CD14-positive monocyte (primary cell): ENCODE results near the gene NACC1. TPM values are rescaled to one million over a fixed set of nuclear protein-coding genes. Genes with fewer than 3 reads are reported as not detected.
A peak's percentile ranks its signal among the peaks of the same experiment; 100 is the strongest.

ENCODE experiments used
- DNase-seq, 3 donors: peaks; one replicate each; pipeline ENCODE4 v3.0.0-alpha.2; 2011 to 2022
- H2AFZ ChIP-seq: 2 replicates; pipeline ENCODE4 v1.6.0; 2012; ENCODE audit warnings: mild to moderate bottlenecking, low read depth, low read length, inconsistent platforms; ENCODE audit not compliant: insufficient read depth, poor library complexity, severe bottlenecking
- H3K27ac ChIP-seq, 2 donors: 1 replicate in 1 of 2; 2 replicates in 1 of 2; pipeline ENCODE4 v1.5.1; 2012 to 2013; ENCODE audit warnings: low read length in 2 of 2, control low read depth in 1 of 2, inconsistent platforms in 1 of 2, low read depth in 1 of 2, mild to moderate bottlenecking in 1 of 2
- H3K27me3 ChIP-seq, 2 donors: one replicate each; pipeline versions ENCODE4 v1.6.0 to v1.6.1; 2011 to 2013; ENCODE audit warnings: low read length in 2 of 2; ENCODE audit not compliant: control insufficient read depth in 2 of 2, insufficient read depth in 2 of 2
- H3K36me3 ChIP-seq, 2 donors: replicated peaks in 1 of 2; 1 replicate in 1 of 2; 2 replicates in 1 of 2; pipeline versions ENCODE4 v1.5.1 to v1.6.1; 2012 to 2013; ENCODE audit warnings: low read length in 2 of 2, control low read depth in 1 of 2, inconsistent platforms in 1 of 2, mild to moderate bottlenecking in 1 of 2; ENCODE audit not compliant: insufficient read depth in 2 of 2, control insufficient read depth in 1 of 2
- H3K4me1 ChIP-seq, 2 donors: 1 replicate in 1 of 2; 2 replicates in 1 of 2; pipeline versions ENCODE4 v1.5.1 to v1.6.1; 2012 to 2013; ENCODE audit warnings: low read length in 2 of 2, control low read depth in 1 of 2, inconsistent platforms in 1 of 2, mild to moderate bottlenecking in 1 of 2, moderate library complexity in 1 of 2; ENCODE audit not compliant: insufficient read depth in 2 of 2, control insufficient read depth in 1 of 2
- H3K4me2 ChIP-seq: replicated peaks from 2 replicates; pipeline ENCODE3; 2012; ENCODE audit warnings: low read length, moderate library complexity, mild to moderate bottlenecking; ENCODE audit not compliant: poor library complexity, severe bottlenecking; ENCODE audit errors: extremely low read depth
- H3K4me3 ChIP-seq, 3 experiments: fragments of 200-600 bp in 1 of 3; sonication (generic) in 1 of 3; replicated peaks in 1 of 3; 1 replicate in 2 of 3; 2 replicates in 1 of 3; pipeline ENCODE4 v1.5.1; 2011 to 2013; ENCODE audit warnings: low read length in 3 of 3, mild to moderate bottlenecking in 3 of 3, control low read depth in 2 of 3, low read depth in 2 of 3, inconsistent platforms in 1 of 3, moderate library complexity in 1 of 3
- H3K79me2 ChIP-seq: 2 replicates; pipeline ENCODE4 v1.6.0; 2012; ENCODE audit warnings: mild to moderate bottlenecking, control low read depth, inconsistent platforms, low read length, moderate library complexity; ENCODE audit not compliant: insufficient read depth
- H3K9ac ChIP-seq: 2 replicates; pipeline ENCODE4 v1.6.0; 2017; ENCODE audit warnings: low read length, mild to moderate bottlenecking; ENCODE audit not compliant: insufficient read depth, poor library complexity, severe bottlenecking
- H3K9me3 ChIP-seq, 2 donors: replicated peaks in 1 of 2; 1 replicate in 1 of 2; 2 replicates in 1 of 2; pipeline versions ENCODE4 v1.5.1 to v1.6.1; 2012 to 2013; ENCODE audit warnings: low read length in 2 of 2, control low read depth in 1 of 2; ENCODE audit not compliant: control insufficient read depth in 1 of 2, insufficient read depth in 1 of 2
- H4K20me1 ChIP-seq: 2 replicates; pipeline ENCODE4 v1.6.0; 2012; ENCODE audit warnings: mild to moderate bottlenecking, low read length, control low read depth, moderate library complexity; ENCODE audit not compliant: insufficient read depth
- H3K27ac Mint-ChIP-seq, 7 donors: one replicate each; pipeline ENCODE4 v1.8.0; 2020; ENCODE audit warnings: mild to moderate bottlenecking in 7 of 7, mixed read lengths in 7 of 7, moderate library complexity in 6 of 7, inconsistent platforms in 2 of 7
- H3K27me3 Mint-ChIP-seq, 3 donors: one replicate each; pipeline ENCODE4 v1.8.0; 2021 to 2022; ENCODE audit warnings: low read depth in 3 of 3, mild to moderate bottlenecking in 3 of 3, mixed read lengths in 3 of 3, moderate library complexity in 3 of 3, inconsistent platforms in 1 of 3
- H3K36me3 Mint-ChIP-seq, 2 donors: one replicate each; pipeline ENCODE4 v1.8.0; 2020; ENCODE audit warnings: mixed read lengths in 2 of 2, inconsistent platforms in 1 of 2, mild to moderate bottlenecking in 1 of 2
- H3K4me1 Mint-ChIP-seq: one replicate; pipeline ENCODE4 v1.8.0; 2020; ENCODE audit warnings: mild to moderate bottlenecking, mixed read lengths
- H3K4me3 Mint-ChIP-seq, 2 donors: one replicate each; pipeline ENCODE4 v1.8.0; 2020; ENCODE audit warnings: mild to moderate bottlenecking in 2 of 2, mixed read lengths in 2 of 2, moderate library complexity in 1 of 2
- H3K9me3 Mint-ChIP-seq, 7 donors: one replicate each; pipeline ENCODE4 v1.8.0; 2020 to 2022; ENCODE audit warnings: mixed read lengths in 7 of 7, mild to moderate bottlenecking in 6 of 7, moderate library complexity in 6 of 7, inconsistent platforms in 2 of 7
- CTCF ChIP-seq: fragments of 200-600 bp; IDR thresholded peaks from one replicate; pipeline ENCODE4 v1.8.0; 2022; ENCODE audit warnings: antibody characterized with exemption, mild to moderate bottlenecking
- WGBS: methylation state at CpG from one replicate; pipeline ENCODE4 v1.1.5; 2013; ENCODE audit warnings: missing lambda C conversion rate; ENCODE audit not compliant: insufficient coverage; 5-methylcytosine and 5-hydroxymethylcytosine counted together
- intact Hi-C, 2 donors: fragments of 100-400 bp; cut with micrococcal nuclease; formaldehyde crosslinking; loops; one replicate each; pipeline versions ENCODE4 v1.15.0 to v1.15.1; 2023
- polyA plus RNA-seq, 3 donors: library from polyadenylated mRNA; depleted of rRNA in 1 of 3; unstranded in 2 of 3; stranded (reverse) in 1 of 3; fragments of 300-500 nt in 2 of 3; fragments of >200 nt in 1 of 3; fragmentation: Illumina TruSeq in 2 of 3; gene quantifications; 1 replicate in 2 of 3; 2 replicates in 1 of 3; pipeline ENCODE4 v1.2.3, GENCODE V29; 2012 to 2021

Gene NACC1
- polyA plus RNA-seq, 3 donors: 1.1 to 20.1 (median 2.2) TPM

- intact Hi-C loops: loop anchor here in 1 of 2 donors (5.0 kb wide), 1 partner anchor 47 kb away; no protein-coding TSS in a partner anchor
- peaks cover 63 to 81% of the 10 kb centered on the region in 2 donors for H3K4me1 ChIP-seq
- peaks cover 67% of the 10 kb centered on the region for H3K4me1 Mint-ChIP-seq
- no peak for TF ChIP-seq CTCF
- H3K27ac Mint-ChIP-seq: peak overlapping the region in 1 of 7 donors; percentile 35
- H3K36me3 ChIP-seq: no peaks in the 10 kb centered on the region
- peaks cover 0 to 5% (median 0%) of the 10 kb centered on the region in 7 donors for H3K9me3 Mint-ChIP-seq
- no peak overlapping the region for H3K27ac ChIP-seq
- H3K27me3 Mint-ChIP-seq: peaks cover 0 to 1% (median 0%) of the 10 kb centered on the region in 3 donors
- H2AFZ ChIP-seq: no peak overlapping the region
- no peaks in the 10 kb centered on the region for H3K9me3 ChIP-seq
- peaks cover 10% of the 10 kb centered on the region for H4K20me1 ChIP-seq
- H3K79me2 ChIP-seq: peaks cover 1% of the 10 kb centered on the region
- WGBS: no CpG with 5 or more reads among the region's 1 CpG
- H3K36me3 Mint-ChIP-seq: no peaks in the 10 kb centered on the region
- no peak overlapping the region for H3K4me3 ChIP-seq
- no peak overlapping the region for H3K4me2 ChIP-seq
- DNase-seq: peak in 2 of 3 donors; percentile 64 to 77
- H3K4me3 Mint-ChIP-seq: no peak overlapping the region
- no peaks in the 10 kb centered on the region for H3K27me3 ChIP-seq
- H3K9ac ChIP-seq: no peak overlapping the region
These were observed 42.5 kb downstream of the NACC1 start for GRCh38 chr19:13160557-13160956.

- peak overlapping the region; percentile 97 for H3K4me2 ChIP-seq
- intact Hi-C loops: loop anchor here in 1 of 2 donors (5.0 kb wide), 1 partner anchor 44 kb away; no protein-coding TSS in a partner anchor
- no peaks in the 10 kb centered on the region for H3K27me3 ChIP-seq
- H3K9me3 ChIP-seq: no peaks in the 10 kb centered on the region
- H3K36me3 Mint-ChIP-seq: no peaks in the 10 kb centered on the region
- no peaks in the 10 kb centered on the region for H3K27me3 Mint-ChIP-seq
- peak overlapping the region; percentile 70 for H3K9ac ChIP-seq
- no peaks in the 10 kb centered on the region for H4K20me1 ChIP-seq
- peak overlapping the region; percentile 90 for H2AFZ ChIP-seq
- peak overlapping the region; percentile 65 to 90 for H3K27ac ChIP-seq
- peaks cover 15% of the 10 kb centered on the region for H3K79me2 ChIP-seq
- H3K4me3 ChIP-seq: peak overlapping the region; percentile 39 to 83 (median 47)
- H3K27ac Mint-ChIP-seq: peak overlapping the region; percentile 86 to 98 (median 92)
- H3K4me3 Mint-ChIP-seq: peak overlapping the region; percentile 76 to 87
- peaks cover 66% of the 10 kb centered on the region for H3K4me1 Mint-ChIP-seq
- H3K36me3 ChIP-seq: no peaks in the 10 kb centered on the region
- no peak for TF ChIP-seq CTCF
- H3K9me3 Mint-ChIP-seq: peaks cover 0 to 5% (median 0%) of the 10 kb centered on the region in 7 donors
- 3% methylated on average over 52 of the region's 58 CpGs for WGBS
- DNase-seq: peak; percentile 87 to 91 (median 87)
- peaks cover 63 to 79% of the 10 kb centered on the region in 2 donors for H3K4me1 ChIP-seq
These were observed 44.9 kb downstream of the NACC1 start for GRCh38 chr19:13162724-13163608.
